IMR-90 (cell line): Measurements from ENCODE around the gene ADARB2. TPM values are rescaled to one million over a fixed set of nuclear protein-coding genes. Genes with fewer than 3 reads are reported as not detected.

ENCODE experiments used
- ATAC-seq: fragments of 200-7000 bp; cut with Tn5 transposase; 2 replicates; pipeline ENCODE4 v1.9.1; 2020; ENCODE audit warnings: low read depth, mild to moderate bottlenecking, moderate library complexity
- BruUV-seq: library from RNA; stranded (reverse); fragments of 400-500 nt; replicated peaks from 2 replicates; lab custom pipeline; 2021; lab: Mats Ljungman, UMichigan
- CTCF ChIA-PET: fragments of 300-600 bp; formaldehyde crosslinking; extraction: SDS; loops from one replicate; lab custom pipeline; 2021; ENCODE audit warnings: antibody characterized with exemption; lab: Yijun Ruan, JAX
- POLR2A ChIA-PET: fragments of 300-600 bp; sonication (Branson Sonifier 250); formaldehyde crosslinking; loops from one replicate; lab custom pipeline; 2022; ENCODE audit warnings: antibody characterized with exemption; ENCODE audit not compliant: unreplicated experiment; lab: Charles Lee
- DNase-seq: peaks from one replicate; pipeline ENCODE4 v3.0.0; 2013
- H2AFZ ChIP-seq: replicated peaks from 2 replicates; pipeline ENCODE3; 2013; ENCODE audit warnings: low read length, mild to moderate bottlenecking; ENCODE audit not compliant: poor library complexity
- H2AK5ac ChIP-seq: 2 replicates; pipeline ENCODE4 v1.6.1; 2013; ENCODE audit warnings: low read depth, low read length, inconsistent platforms
- H2AK9ac ChIP-seq: replicated peaks from 2 replicates; pipeline ENCODE3; 2013; ENCODE audit warnings: mild to moderate bottlenecking, low read depth, low read length, moderate library complexity; ENCODE audit not compliant: poor library complexity
- H2BK120ac ChIP-seq: 2 replicates; pipeline ENCODE4 v1.6.1; 2013; ENCODE audit warnings: low read depth, low read length, inconsistent platforms
- H2BK15ac ChIP-seq: 3 replicates; pipeline ENCODE4 v1.6.1; 2013; ENCODE audit warnings: low read depth, low read length, inconsistent platforms
- H2BK20ac ChIP-seq: 2 replicates; pipeline ENCODE4 v1.6.1; 2013; ENCODE audit warnings: low read depth, mild to moderate bottlenecking, inconsistent platforms, low read length, moderate library complexity
- H2BK5ac ChIP-seq: 2 replicates; pipeline ENCODE4 v1.6.1; 2013; ENCODE audit warnings: mild to moderate bottlenecking, low read depth, low read length, inconsistent platforms; ENCODE audit not compliant: poor library complexity, severe bottlenecking
- H3K14ac ChIP-seq: replicated peaks from 2 replicates; pipeline ENCODE4 v1.6.1; 2013; ENCODE audit warnings: low read depth, low read length, inconsistent platforms
- H3K18ac ChIP-seq: 2 replicates; pipeline ENCODE4 v1.6.1; 2013; ENCODE audit warnings: low read depth, low read length, control low read depth
- H3K23ac ChIP-seq: 2 replicates; pipeline ENCODE4 v1.6.1; 2013; ENCODE audit warnings: low read depth, low read length, inconsistent platforms
- H3K27ac ChIP-seq: 2 replicates; pipeline ENCODE4 v1.5.1; 2013; ENCODE audit warnings: mild to moderate bottlenecking, control low read depth, low read length; ENCODE audit not compliant: insufficient read depth
- H3K27me3 ChIP-seq: 2 replicates; pipeline ENCODE4 v1.6.1; 2013; ENCODE audit warnings: low read length; ENCODE audit not compliant: control insufficient read depth, insufficient read depth
- H3K36me3 ChIP-seq: 2 replicates; pipeline ENCODE4 v1.6.1; 2013; ENCODE audit warnings: low read length, mixed read lengths; ENCODE audit not compliant: control insufficient read depth, insufficient read depth
- H3K4ac ChIP-seq: 2 replicates; pipeline ENCODE4 v1.6.1; 2013; ENCODE audit warnings: low read depth, low read length, inconsistent platforms
- H3K4me1 ChIP-seq: 2 replicates; pipeline ENCODE4 v1.6.1; 2013; ENCODE audit warnings: low read length, mixed read lengths; ENCODE audit not compliant: control insufficient read depth, insufficient read depth
- H3K4me2 ChIP-seq: 2 replicates; pipeline ENCODE4 v1.6.1; 2013; ENCODE audit warnings: low read depth, mild to moderate bottlenecking, control low read depth, low read length, moderate library complexity
- H3K4me3 ChIP-seq: 2 replicates; pipeline ENCODE4 v1.5.1; 2013; ENCODE audit warnings: low read depth, mild to moderate bottlenecking, control low read depth, low read length, moderate library complexity; ENCODE audit not compliant: insufficient read depth
- H3K56ac ChIP-seq: 2 replicates; pipeline ENCODE4 v1.6.1; 2013; ENCODE audit warnings: low read length, inconsistent platforms; ENCODE audit not compliant: insufficient read depth; ENCODE audit errors: extremely low read depth
- H3K79me1 ChIP-seq, 2 experiments: 2 replicates each; pipeline ENCODE4 v1.6.1; 2013; ENCODE audit warnings: low read length in 2 of 2, inconsistent platforms in 1 of 2, low read depth in 1 of 2
- H3K9ac ChIP-seq: 2 replicates; pipeline ENCODE4 v1.6.1; 2013; ENCODE audit warnings: low read depth, low read length, control low read depth
- H3K9me1 ChIP-seq: 2 replicates; pipeline ENCODE4 v1.6.1; 2013; ENCODE audit warnings: low read length, inconsistent platforms; ENCODE audit not compliant: insufficient read depth
- H3K9me3 ChIP-seq: 2 replicates; pipeline ENCODE4 v1.6.1; 2013; ENCODE audit warnings: low read length; ENCODE audit not compliant: control insufficient read depth, insufficient read depth
- H4K20me1 ChIP-seq: 2 replicates; pipeline ENCODE4 v1.6.1; 2013; ENCODE audit warnings: low read length, inconsistent platforms; ENCODE audit not compliant: insufficient read depth
- H4K5ac ChIP-seq: 2 replicates; pipeline ENCODE4 v1.6.1; 2013; ENCODE audit warnings: mild to moderate bottlenecking, low read depth, low read length, control low read depth
- H4K8ac ChIP-seq, 2 experiments: 2 replicates each; pipeline ENCODE4 v1.6.1; 2013; ENCODE audit warnings: low read depth in 2 of 2, low read length in 2 of 2, control low read depth in 1 of 2, inconsistent platforms in 1 of 2
- H4K91ac ChIP-seq: 2 replicates; pipeline ENCODE4 v1.6.1; 2013; ENCODE audit warnings: low read depth, low read length, inconsistent platforms; ENCODE audit not compliant: insufficient read depth
- ELK1 ChIP-seq: fragments of 150-350 bp; IDR thresholded peaks from 2 replicates; pipeline ENCODE4 v1.6.1; 2016; ENCODE audit warnings: low read depth, mild to moderate bottlenecking, low read length, moderate library complexity, borderline replicate concordance
- MXI1 ChIP-seq: IDR thresholded peaks from 2 replicates; pipeline ENCODE4 v1.6.1; 2012; ENCODE audit warnings: low read depth, mild to moderate bottlenecking, low read length, moderate library complexity, borderline replicate concordance
- USF2 ChIP-seq: fragments of 150-350 bp; IDR thresholded peaks from 2 replicates; pipeline ENCODE4 v1.6.1; 2017; ENCODE audit warnings: mild to moderate bottlenecking, antibody characterized with exemption, low read length, low read depth
- WGBS, 2 experiments: methylation state at CpG; one replicate each; pipeline versions ENCODE4 v1.1.5 to v1.1.7; 2013; ENCODE audit warnings: missing lambda C conversion rate in 2 of 2; ENCODE audit not compliant: insufficient read length in 1 of 2; ENCODE audit errors: extremely low coverage in 2 of 2; 5-methylcytosine and 5-hydroxymethylcytosine counted together
- dilution Hi-C: fragments of 300-500 bp; cut with HindIII; formaldehyde crosslinking; loops from one replicate; pipeline ENCODE4 v1.14.3; 2018; ENCODE audit warnings: low sequenced_read_pairs; ENCODE audit not compliant: unreplicated experiment
- in situ Hi-C: fragments of 300-500 bp; cut with MboI; formaldehyde crosslinking; loops from 3 replicates; pipeline ENCODE4 v1.14.3; 2019; ENCODE audit warnings: low sequenced_read_pairs, inconsistent platforms, mixed read lengths
- intact Hi-C: fragments of 100-400 bp; cut with micrococcal nuclease; formaldehyde crosslinking; loops from 2 replicates; pipeline ENCODE4 v1.10.0; 2022
- polyA plus RNA-seq, 3 experiments: library from polyadenylated mRNA; depleted of rRNA; stranded (reverse); fragments of >200 nt; gene quantifications; 2 replicates each; pipeline ENCODE4 v1.2.3, GENCODE V29; 2012; ENCODE audit warnings: low replicate concordance in 1 of 3
- total RNA-seq: library from RNA; depleted of rRNA; stranded (reverse); fragments of >200 nt; gene quantifications from 2 replicates; pipeline ENCODE4 v1.2.3, GENCODE V29; 2012

The ADARB2 gene
- total and polyA plus RNA-seq, 2 of the 4 experiments (the other 2 are of a cell fraction): not detected

- no peak overlapping the region for H4K8ac ChIP-seq
- in situ Hi-C loops: no loop called here
- no peak overlapping the region for H3K14ac ChIP-seq
- no peak overlapping the region for H3K56ac ChIP-seq
- H3K36me3 ChIP-seq: no peaks in the 10 kb centered on the region
- no peak overlapping the region for H2BK15ac ChIP-seq
- no peaks in the 10 kb centered on the region for H4K20me1 ChIP-seq
- ChIA-PET CTCF (no interaction called here), POLR2A (no interaction called here)
- no peak overlapping the region for H3K4ac ChIP-seq
- H3K18ac ChIP-seq: no peak overlapping the region
- H2AFZ ChIP-seq: no peak overlapping the region
- no peak overlapping the region for H2AK9ac ChIP-seq
- no peak overlapping the region for H3K23ac ChIP-seq
- no peak overlapping the region for H2BK5ac ChIP-seq
- intact Hi-C loops: no loop called here
- H3K4me3 ChIP-seq: no peak overlapping the region
- DNase-seq (no peak), ATAC-seq (no peak)
- no peak overlapping the region for H2BK120ac ChIP-seq
- H3K9ac ChIP-seq: no peak overlapping the region
- no peak overlapping the region for H4K5ac ChIP-seq
- no peak for TF ChIP-seq MXI1
- TF ChIP-seq ELK1: no peak
- TF ChIP-seq USF2: no peak
- H2BK20ac ChIP-seq: no peak overlapping the region
- no peaks in the 10 kb centered on the region for H3K79me1 ChIP-seq
- no peaks in the 10 kb centered on the region for H3K4me1 ChIP-seq
- no TSS peak for BruUV-seq
- H3K27ac ChIP-seq: no peak overlapping the region
- peaks cover 42% of the 10 kb centered on the region for H3K9me3 ChIP-seq
- H2AK5ac ChIP-seq: no peak overlapping the region
- no peak overlapping the region for H4K91ac ChIP-seq
- H3K9me1 ChIP-seq: no peaks in the 10 kb centered on the region
- H3K27me3 ChIP-seq: no peaks in the 10 kb centered on the region
- no peak overlapping the region for H3K4me2 ChIP-seq
- WGBS, 2 experiments: 74% methylated on average over 5 of the region's 29 CpGs; no CpG with 5 or more reads in 1 of the 2 experiments
- dilution Hi-C loops: no loop called here
These were observed 169.4 kb downstream of the ADARB2 start for GRCh38 chr10:1567742-1568495.
